ENCODE measurements around the gene THAP4. TPM values are rescaled to one million over a fixed set of nuclear protein-coding genes. Genes with fewer than 3 reads are reported as not detected.

Gene THAP4
- total RNA-seq, 1 donor = 36.7 TPM

GRCh38 chr2:241617431-241618154 lies 19.4 kb downstream of the THAP4 start:
- DNase-seq (ENCODE audit: low read depth) = no peak

GRCh38 chr2:241616168-241617125 lies 20.5 kb downstream of the THAP4 start:
- no peak for TF ChIP-seq CTCF (IDR thresholded peaks at IDR 0.05; ENCODE audit: insufficient read depth, low read depth, low read length)
- H3K4me3 ChIP-seq (ENCODE audit: low read depth, low read length) = no peak overlapping the region
- DNase-seq (ENCODE audit: low read depth) = no peak

More at GRCh38 chr2:241617431-241618154, 19.4 kb downstream of the THAP4 start:
- no peak overlapping the region for H3K4me3 ChIP-seq (ENCODE audit: low read depth, low read length)
- no peak for TF ChIP-seq CTCF (IDR thresholded peaks at IDR 0.05; ENCODE audit: insufficient read depth, low read depth, low read length)

- H3K4me3 ChIP-seq (ENCODE audit: low read depth, low read length) = no peak overlapping the region
- no peak for TF ChIP-seq CTCF (IDR thresholded peaks at IDR 0.05; ENCODE audit: insufficient read depth, low read depth, low read length)
- no peak for DNase-seq (ENCODE audit: low read depth)
These were observed 21.4 kb downstream of the THAP4 start for GRCh38 chr2:241615522-241616052.

- TF ChIP-seq CTCF (IDR thresholded peaks at IDR 0.05; ENCODE audit: insufficient read depth, low read depth, low read length) = no peak
- no peak overlapping the region for H3K4me3 ChIP-seq (ENCODE audit: low read depth, low read length)
- DNase-seq (ENCODE audit: low read depth) = no peak
These were observed 21.9 kb downstream of the THAP4 start for GRCh38 chr2:241615041-241615440.

GRCh38 chr2:241613017-241613780 lies 23.8 kb downstream of the THAP4 start:
- H3K4me3 ChIP-seq (ENCODE audit: low read depth, low read length) = no peak overlapping the region
- no peak for TF ChIP-seq CTCF (IDR thresholded peaks at IDR 0.05; ENCODE audit: insufficient read depth, low read depth, low read length)
- no peak for DNase-seq (ENCODE audit: low read depth)
